ENCODE measurements around the gene ANKRD2.

Gene ANKRD2

GRCh38 chr10:97627731-97628130 lies 55.2 kb downstream of the ANKRD2 start:
- DNase-seq (ENCODE audit: low read depth) = no peak
- no peak overlapping the region for H3K4me3 ChIP-seq (ENCODE audit: low read depth, low read length)
- TF ChIP-seq, protein P1, sequence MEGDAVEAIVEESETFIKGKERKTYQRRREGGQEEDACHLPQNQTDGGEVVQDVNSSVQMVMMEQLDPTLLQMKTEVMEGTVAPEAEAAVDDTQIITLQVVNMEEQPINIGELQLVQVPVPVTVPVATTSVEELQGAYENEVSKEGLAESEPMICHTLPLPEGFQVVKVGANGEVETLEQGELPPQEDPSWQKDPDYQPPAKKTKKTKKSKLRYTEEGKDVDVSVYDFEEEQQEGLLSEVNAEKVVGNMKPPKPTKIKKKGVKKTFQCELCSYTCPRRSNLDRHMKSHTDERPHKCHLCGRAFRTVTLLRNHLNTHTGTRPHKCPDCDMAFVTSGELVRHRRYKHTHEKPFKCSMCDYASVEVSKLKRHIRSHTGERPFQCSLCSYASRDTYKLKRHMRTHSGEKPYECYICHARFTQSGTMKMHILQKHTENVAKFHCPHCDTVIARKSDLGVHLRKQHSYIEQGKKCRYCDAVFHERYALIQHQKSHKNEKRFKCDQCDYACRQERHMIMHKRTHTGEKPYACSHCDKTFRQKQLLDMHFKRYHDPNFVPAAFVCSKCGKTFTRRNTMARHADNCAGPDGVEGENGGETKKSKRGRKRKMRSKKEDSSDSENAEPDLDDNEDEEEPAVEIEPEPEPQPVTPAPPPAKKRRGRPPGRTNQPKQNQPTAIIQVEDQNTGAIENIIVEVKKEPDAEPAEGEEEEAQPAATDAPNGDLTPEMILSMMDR (conservative IDR thresholded peaks at IDR 0.05; ENCODE audit: low read depth, low read length) = no peak

DNA sequence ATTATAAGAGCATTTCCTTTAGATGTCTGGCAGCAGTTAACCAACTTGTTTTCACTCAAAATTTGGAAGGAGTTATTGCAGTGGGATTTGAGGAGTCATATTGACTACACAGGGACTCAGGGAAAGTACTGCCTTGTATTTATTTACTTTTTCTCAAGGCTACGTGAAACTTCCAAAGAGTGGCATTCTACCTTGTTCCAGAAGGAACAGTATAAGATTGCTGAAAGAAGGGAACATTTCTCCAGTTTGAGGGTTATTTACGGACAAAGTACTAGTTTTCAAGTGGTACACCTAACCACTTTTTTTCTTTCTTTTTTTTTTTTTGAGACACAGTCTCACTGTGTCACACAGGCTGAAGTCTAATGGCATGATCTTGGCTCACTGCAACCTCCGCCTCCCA lies 55.6 kb downstream of the ANKRD2 start:
- TF ChIP-seq, protein P1 (conservative IDR thresholded peaks at IDR 0.05; ENCODE audit: low read depth, low read length) = no peak
- no peak for DNase-seq (ENCODE audit: low read depth)
- H3K4me3 ChIP-seq (ENCODE audit: low read depth, low read length) = no peak overlapping the region

GRCh38 chr10:97629289-97629688 lies 56.7 kb downstream of the ANKRD2 start:
- no peak overlapping the region for H3K4me3 ChIP-seq (ENCODE audit: low read depth, low read length)
- TF ChIP-seq, protein P1 (conservative IDR thresholded peaks at IDR 0.05; ENCODE audit: low read depth, low read length) = no peak
- DNase-seq (ENCODE audit: low read depth) = no peak

GRCh38 chr10:97631098-97631497 lies 58.5 kb downstream of the ANKRD2 start:
- no peak overlapping the region for H3K4me3 ChIP-seq (ENCODE audit: low read depth, low read length)
- TF ChIP-seq, protein P1 (conservative IDR thresholded peaks at IDR 0.05; ENCODE audit: low read depth, low read length) = no peak
- DNase-seq (ENCODE audit: low read depth) = no peak

DNA sequence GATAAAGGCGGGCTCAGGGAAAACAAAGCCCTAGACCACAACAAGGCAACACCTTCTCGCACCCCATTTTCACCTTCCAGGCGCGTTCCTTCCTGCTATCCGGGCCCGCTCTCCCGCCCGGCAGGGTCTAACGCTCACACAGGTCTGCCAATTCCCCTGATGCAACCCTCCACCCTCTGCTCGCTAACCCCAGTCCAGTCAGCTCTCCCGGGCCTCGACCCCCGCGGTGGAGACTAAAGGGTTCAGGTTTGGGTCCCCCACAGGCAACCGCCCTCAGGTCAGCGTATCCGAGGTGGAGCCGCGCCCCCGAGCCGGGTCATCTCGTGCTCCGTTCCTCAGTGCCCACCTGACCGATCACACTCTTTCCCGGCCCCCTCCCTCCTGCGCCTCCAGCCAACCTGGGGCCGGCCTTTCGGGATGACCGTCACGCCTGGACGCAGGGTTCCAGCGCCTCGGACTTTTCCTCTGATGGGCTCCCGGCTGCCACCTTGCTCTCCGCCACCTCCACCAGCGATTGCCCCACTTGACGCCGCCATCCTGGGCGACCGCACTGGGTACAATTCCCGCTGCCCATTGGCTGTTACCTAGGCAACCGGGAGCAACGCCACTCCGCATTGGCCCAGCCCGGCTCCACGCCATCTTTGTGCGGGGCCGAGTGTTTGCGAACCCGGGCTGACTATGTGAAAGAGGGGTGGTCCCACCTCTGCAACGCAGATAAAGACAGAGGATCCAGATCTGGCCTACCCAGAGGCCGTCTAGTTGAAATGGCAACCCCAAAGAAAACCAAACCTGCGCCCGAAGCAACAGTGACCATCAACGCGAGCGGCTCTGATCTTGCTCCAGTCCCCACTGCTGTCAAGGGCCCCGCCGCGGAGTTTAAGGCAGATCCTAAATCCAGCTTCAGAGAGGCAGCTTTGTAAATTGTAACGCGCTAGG lies 60.6 kb downstream of the ANKRD2 start, which contains the start of gene MORN4:
Gene MORN4, minus strand, starts transcription at position 552 of the 936 bp plus-strand sequence. CDS start 13,847 bp downstream, outside the sequence.
- DNase-seq (ENCODE audit: low read depth) = peak; percentile 92
- TF ChIP-seq, protein P1 (conservative IDR thresholded peaks at IDR 0.05; ENCODE audit: low read depth, low read length) = no peak
- peak within 1 kb of the TSS; percentile 95 for H3K4me3 ChIP-seq (ENCODE audit: low read depth, low read length)

Data from choroid plexus epithelial cell (primary cell).